Muscle of back (tissue), 11 donors: ENCODE data around the gene FBXL14. TPM values are rescaled to one million over a fixed set of nuclear protein-coding genes. Genes with fewer than 3 reads are reported as not detected.
"Not testable (repeated sequence)": the region's sequence is repeated elsewhere in the genome, so short reads cannot be mapped to it uniquely, and the experiment has no call there.

Experiments
- DNase-seq, 3 donors: peaks; one replicate each; pipeline versions ENCODE4 v3.0.0 to v3.0.0-alpha.2; 2013
- polyA plus RNA-seq, 10 donors: library from polyadenylated mRNA; unstranded; fragments of 120-200 nt; gene quantifications; one replicate each; pipeline ENCODE4 v1.2.1, GENCODE V29; 2013; ENCODE audit not compliant: insufficient read length in 10 of 10

Gene FBXL14
- polyA plus RNA-seq, 10 donors: 3.3 to 6.4 (median 4.8) TPM

- no peak for DNase-seq
Measured at GRCh38 chr12:1620092-1620491, 25.7 kb upstream of the FBXL14 start.

- DNase-seq: no peak
Measured at GRCh38 chr12:1619587-1619986, 25.2 kb upstream of the FBXL14 start.

GRCh38 chr12:1619159-1619558, 24.8 kb upstream of the FBXL14 start:
- DNase-seq: no peak

- DNase-seq: no peak
Measured at GRCh38 chr12:1618489-1618888, 24.1 kb upstream of the FBXL14 start.

- no peak for DNase-seq
Measured at GRCh38 chr12:1616233-1617066, 22.1 kb upstream of the FBXL14 start.

GRCh38 chr12:1614360-1614759, 20.0 kb upstream of the FBXL14 start:
- no peak for DNase-seq

GRCh38 chr12:1613860-1614259, 19.5 kb upstream of the FBXL14 start:
- no peak for DNase-seq

GRCh38 chr12:1611803-1612572, 17.6 kb upstream of the FBXL14 start:
- DNase-seq: peak in 2 of 3 donors; percentile 44 to 75

- DNase-seq: no peak
Measured at GRCh38 chr12:1610072-1610643, 15.8 kb upstream of the FBXL14 start.

GRCh38 chr12:1608713-1609119, 14.3 kb upstream of the FBXL14 start:
- DNase-seq: peak in 1 of 3 donors; percentile 54

GRCh38 chr12:1607940-1608712, 13.7 kb upstream of the FBXL14 start:
- DNase-seq: no peak

GRCh38 chr12:1606021-1606622, 11.7 kb upstream of the FBXL14 start:
- DNase-seq: peak; percentile 85 to 92 (median 90)

- DNase-seq: peak; percentile 85 to 95 (median 88)
Measured at GRCh38 chr12:1605129-1606020, 11.0 kb upstream of the FBXL14 start.

GRCh38 chr12:1604464-1604863, 10.1 kb upstream of the FBXL14 start:
- DNase-seq: no peak

- DNase-seq: peak in 1 of 3 donors; percentile 42
Measured at GRCh38 chr12:1603269-1603993, 9.1 kb upstream of the FBXL14 start.

- DNase-seq: not testable (repeated sequence)
Measured at GRCh38 chr12:1602706-1603105, 8.3 kb upstream of the FBXL14 start.

- DNase-seq: no peak
Measured at GRCh38 chr12:1598757-1599156, 4.4 kb upstream of the FBXL14 start.

GRCh38 chr12:1595690-1596347, 1.4 kb upstream of the FBXL14 start:
- no peak for DNase-seq

- peak in 1 of 3 donors; percentile 69 for DNase-seq
Measured at GRCh38 chr12:1595026-1595561, 713 bp upstream of the FBXL14 start.
